ENCODE measurements around the gene NBEA. TPM values are rescaled to one million over a fixed set of nuclear protein-coding genes. Genes with fewer than 3 reads are reported as not detected.

NBEA gene
- total RNA-seq, 1 experiment from 2014 or later: 4.1 TPM

DNA sequence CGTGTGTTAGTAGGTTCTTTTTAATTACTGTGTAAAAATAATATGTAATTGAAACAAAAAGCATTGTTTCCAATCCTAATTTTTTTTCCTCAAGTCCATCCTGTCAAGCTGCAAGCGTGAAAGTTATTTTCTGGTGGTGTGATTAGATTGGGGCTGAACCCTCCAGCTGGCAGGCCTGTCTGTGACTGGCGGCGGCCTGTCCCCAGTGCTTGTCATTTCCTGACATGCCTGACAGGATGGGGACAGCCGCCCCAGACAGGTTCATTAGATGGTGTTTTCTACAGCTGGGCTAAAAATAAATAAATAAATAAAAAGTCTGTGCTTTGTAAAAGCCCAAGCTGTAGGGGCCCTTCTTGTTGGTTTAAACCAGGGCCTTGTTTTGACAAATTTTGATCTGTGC, 588.1 kb downstream of the NBEA start:
- ATAC-seq (no peak), DNase-seq (ENCODE audit: low read depth, low spot score) (no peak)
- Histone ChIP-seq H3K9ac (ENCODE audit: low read length) (no peak overlapping the region), H4K20me1 (ENCODE audit: insufficient read depth) (no peaks in the 10 kb centered on the region; the same call in 1 of the 2 replicates), H3K9me2 (ENCODE audit: insufficient read depth) (no peaks in the 10 kb centered on the region), H3K9me3 (ENCODE audit: control insufficient read depth in 1 of 2, insufficient read depth in 1 of 2, low read depth in 1 of 2, low read length in 2 of 2) (no peaks in the 10 kb centered on the region), H3K4me1 (ENCODE audit: control insufficient read depth in 1 of 2, insufficient read depth in 2 of 2, low read length in 2 of 2) (no peaks in the 10 kb centered on the region), H3K4me2 (ENCODE audit: low read length) (no peak overlapping the region), H3K27ac (ENCODE audit: low read depth, low read length) (no peak overlapping the region), H3K79me2 (ENCODE audit: insufficient read depth, low read length) (no peaks in the 10 kb centered on the region), H2AFZ (ENCODE audit: low read depth, low read length, poor library complexity, severe bottlenecking) (no peak overlapping the region), H3K4me3 (replicated peaks in 1 of 2; ENCODE audit: low read depth in 1 of 2, low read length in 2 of 2) (no peak overlapping the region), H3K36me3 (ENCODE audit: control insufficient read depth in 1 of 2, insufficient read depth in 2 of 2, low read length in 2 of 2) (no peaks in the 10 kb centered on the region), H3K27me3 (ENCODE audit: insufficient read depth, low read length) (no peaks in the 10 kb centered on the region)
- TF ChIP-seq SRF (IDR thresholded peaks at IDR 0.05; ENCODE audit: low read depth) (no peak), SIN3A (IDR thresholded peaks at IDR 0.05; ENCODE audit: low read depth) (no peak), EGR1 (IDR thresholded peaks at IDR 0.05; ENCODE audit: low read depth) (no peak), JUND (IDR thresholded peaks at IDR 0.05) (no peak), ELF1 (IDR thresholded peaks at IDR 0.05; ENCODE audit: borderline replicate concordance, low read depth) (no peak)
- TF ChIP-seq, protein P1, sequence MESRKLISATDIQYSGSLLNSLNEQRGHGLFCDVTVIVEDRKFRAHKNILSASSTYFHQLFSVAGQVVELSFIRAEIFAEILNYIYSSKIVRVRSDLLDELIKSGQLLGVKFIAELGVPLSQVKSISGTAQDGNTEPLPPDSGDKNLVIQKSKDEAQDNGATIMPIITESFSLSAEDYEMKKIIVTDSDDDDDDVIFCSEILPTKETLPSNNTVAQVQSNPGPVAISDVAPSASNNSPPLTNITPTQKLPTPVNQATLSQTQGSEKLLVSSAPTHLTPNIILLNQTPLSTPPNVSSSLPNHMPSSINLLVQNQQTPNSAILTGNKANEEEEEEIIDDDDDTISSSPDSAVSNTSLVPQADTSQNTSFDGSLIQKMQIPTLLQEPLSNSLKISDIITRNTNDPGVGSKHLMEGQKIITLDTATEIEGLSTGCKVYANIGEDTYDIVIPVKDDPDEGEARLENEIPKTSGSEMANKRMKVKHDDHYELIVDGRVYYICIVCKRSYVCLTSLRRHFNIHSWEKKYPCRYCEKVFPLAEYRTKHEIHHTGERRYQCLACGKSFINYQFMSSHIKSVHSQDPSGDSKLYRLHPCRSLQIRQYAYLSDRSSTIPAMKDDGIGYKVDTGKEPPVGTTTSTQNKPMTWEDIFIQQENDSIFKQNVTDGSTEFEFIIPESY (IDR thresholded peaks at IDR 0.05; ENCODE audit: extremely low read depth, insufficient replicate concordance, low read length): no peak
- RAD21 ChIA-PET (ENCODE audit: low non-redundant PET in 1 of 2, low total read pairs in 2 of 2, uncharacterized antibody in 2 of 2, unreplicated experiment in 2 of 2): no interaction called here
- POLR2A ChIA-PET: no interaction called here
- CTCF ChIA-PET: no interaction called here
- BruUV-seq (replicated peaks): no TSS peak
- intact Hi-C loops (cut with micrococcal nuclease): no loop called here

DNA sequence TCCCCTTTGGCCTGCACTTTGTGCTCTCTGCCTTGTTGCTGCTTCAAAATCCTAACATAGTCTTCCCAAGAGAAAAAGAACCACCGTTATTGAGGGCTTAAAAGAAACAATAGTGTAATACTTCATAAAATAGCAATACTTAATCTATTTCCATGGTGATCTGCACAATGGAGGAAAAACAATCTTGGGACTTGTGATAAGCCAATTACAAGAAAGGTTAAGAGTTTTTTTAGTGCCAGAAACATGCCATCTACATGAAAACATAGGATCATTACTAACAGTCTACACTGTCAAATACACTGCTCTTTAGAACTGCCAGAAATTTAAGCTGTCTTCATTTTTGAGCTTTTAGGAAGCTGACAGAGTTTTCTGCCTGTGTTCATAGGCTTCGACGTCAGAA, 588.5 kb downstream of the NBEA start:
- H3K79me2 ChIP-seq (ENCODE audit: insufficient read depth, low read length): no peaks in the 10 kb centered on the region
- H3K9me2 ChIP-seq (ENCODE audit: insufficient read depth): no peaks in the 10 kb centered on the region
- ChIA-PET RAD21 (ENCODE audit: low non-redundant PET in 1 of 2, low total read pairs in 2 of 2, uncharacterized antibody in 2 of 2, unreplicated experiment in 2 of 2) (no interaction called here), POLR2A (no interaction called here), CTCF (no interaction called here)
- no TSS peak for BruUV-seq (replicated peaks)
- no peak overlapping the region for H3K4me2 ChIP-seq (ENCODE audit: low read length)
- H3K9me3 ChIP-seq (ENCODE audit: control insufficient read depth in 1 of 2, insufficient read depth in 1 of 2, low read depth in 1 of 2, low read length in 2 of 2): no peaks in the 10 kb centered on the region
- no peak overlapping the region for H3K9ac ChIP-seq (ENCODE audit: low read length)
- H3K4me3 ChIP-seq (replicated peaks in 1 of 2; ENCODE audit: low read depth in 1 of 2, low read length in 2 of 2): no peak overlapping the region
- H3K27me3 ChIP-seq (ENCODE audit: insufficient read depth, low read length): no peaks in the 10 kb centered on the region
- H2AFZ ChIP-seq (ENCODE audit: low read depth, low read length, poor library complexity, severe bottlenecking): no peak overlapping the region
- DNase-seq (ENCODE audit: low read depth, low spot score): no peak
- intact Hi-C loops (cut with micrococcal nuclease): no loop called here
- no peaks in the 10 kb centered on the region for H3K36me3 ChIP-seq (ENCODE audit: control insufficient read depth in 1 of 2, insufficient read depth in 2 of 2, low read length in 2 of 2)
- no peaks in the 10 kb centered on the region; the same call in 1 of the 2 replicates for H4K20me1 ChIP-seq (ENCODE audit: insufficient read depth)
- no peak for ATAC-seq
- H3K4me1 ChIP-seq (ENCODE audit: control insufficient read depth in 1 of 2, insufficient read depth in 2 of 2, low read length in 2 of 2): no peaks in the 10 kb centered on the region
- H3K27ac ChIP-seq (ENCODE audit: low read depth, low read length): no peak overlapping the region
- no peak for TF ChIP-seq EZH2 (IDR thresholded peaks at IDR 0.05)
- TF ChIP-seq SIN3A (IDR thresholded peaks at IDR 0.05; ENCODE audit: low read depth): no peak
- TF ChIP-seq, protein P2, sequence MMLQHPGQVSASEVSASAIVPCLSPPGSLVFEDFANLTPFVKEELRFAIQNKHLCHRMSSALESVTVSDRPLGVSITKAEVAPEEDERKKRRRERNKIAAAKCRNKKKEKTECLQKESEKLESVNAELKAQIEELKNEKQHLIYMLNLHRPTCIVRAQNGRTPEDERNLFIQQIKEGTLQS (IDR thresholded peaks at IDR 0.05): no peak
